ENCODE results near the gene NEK9.
"Not testable (repeated sequence)": the region's sequence is repeated elsewhere in the genome, so short reads cannot be mapped to it uniquely, and the experiment has no call there.

The NEK9 gene

GRCh38 chr14:75144944-75145343 lies 18.1 kb upstream of the NEK9 start:
- DNase-seq (ENCODE audit: low spot score), result no peak

- DNase-seq (ENCODE audit: low spot score), result no peak
Observed at GRCh38 chr14:75143761-75144527, 17.1 kb upstream of the NEK9 start.

- no peak for DNase-seq (ENCODE audit: low spot score)
Observed at GRCh38 chr14:75142494-75142893, 15.6 kb upstream of the NEK9 start.

GRCh38 chr14:75141967-75142366 lies 15.1 kb upstream of the NEK9 start:
- DNase-seq (ENCODE audit: low spot score), result peak; percentile 30

- DNase-seq (ENCODE audit: low spot score), result no peak
Observed at GRCh38 chr14:75141062-75141461, 14.2 kb upstream of the NEK9 start.

GRCh38 chr14:75140620-75141019 lies 13.8 kb upstream of the NEK9 start:
- no peak for DNase-seq (ENCODE audit: low spot score)

- no peak for DNase-seq (ENCODE audit: low spot score)
Observed at GRCh38 chr14:75139185-75139584, 12.3 kb upstream of the NEK9 start.

GRCh38 chr14:75138492-75138891 lies 11.6 kb upstream of the NEK9 start:
- DNase-seq (ENCODE audit: low spot score), result no peak

GRCh38 chr14:75134644-75135043 lies 7.8 kb upstream of the NEK9 start:
- no peak for DNase-seq (ENCODE audit: low spot score)

- DNase-seq (ENCODE audit: low spot score), result no peak
Observed at GRCh38 chr14:75133597-75133996, 6.7 kb upstream of the NEK9 start.

- peak; percentile 56 for DNase-seq (ENCODE audit: low spot score)
Observed at GRCh38 chr14:75132382-75133086, 5.7 kb upstream of the NEK9 start.

GRCh38 chr14:75128596-75128990 lies 1.7 kb upstream of the NEK9 start:
- no peak for DNase-seq (ENCODE audit: low spot score)

- no peak for DNase-seq (ENCODE audit: low spot score)
Observed at GRCh38 chr14:75127903-75128595, 1.2 kb upstream of the NEK9 start.

- DNase-seq (ENCODE audit: low spot score), result not testable (repeated sequence)
Observed at GRCh38 chr14:75127474-75127820, 599 bp upstream of the NEK9 start.

- DNase-seq (ENCODE audit: low spot score), result no peak
Observed at GRCh38 chr14:75126121-75126544, 715 bp downstream of the NEK9 start.

GRCh38 chr14:75125617-75126016 lies 1.2 kb downstream of the NEK9 start:
- DNase-seq (ENCODE audit: low spot score), result peak; percentile 62

GRCh38 chr14:75123991-75124390 lies 2.9 kb downstream of the NEK9 start:
- DNase-seq (ENCODE audit: low spot score), result peak; percentile 66

GRCh38 chr14:75121552-75121951 lies 5.3 kb downstream of the NEK9 start:
- DNase-seq (ENCODE audit: low spot score), result no peak

GRCh38 chr14:75120541-75121291 lies 6.1 kb downstream of the NEK9 start:
- no peak for DNase-seq (ENCODE audit: low spot score)

- no peak for DNase-seq (ENCODE audit: low spot score)
Observed at GRCh38 chr14:75119056-75119455, 7.8 kb downstream of the NEK9 start.

GRCh38 chr14:75113932-75114539 lies 12.8 kb downstream of the NEK9 start:
- no peak for DNase-seq (ENCODE audit: low spot score)

- DNase-seq (ENCODE audit: low spot score), result no peak
Observed at GRCh38 chr14:75109877-75110276, 17.0 kb downstream of the NEK9 start.

Measured in AG20443 (cell line).